AG10803 (cell line): Measurements from ENCODE around the gene SHF.
"Not testable (repeated sequence)": the region's sequence is repeated elsewhere in the genome, so short reads cannot be mapped to it uniquely, and the experiment has no call there.

ENCODE experiments used
- DNase-seq: peaks from one replicate; pipeline ENCODE4 v3.0.0; 2010; ENCODE audit warnings: low read depth
- H3K4me3 ChIP-seq: 2 replicates; pipeline ENCODE4 v1.5.1; 2011; ENCODE audit warnings: mild to moderate bottlenecking, low read length, control low read depth
- TF ChIP-seq, protein P1 (sequence below): conservative IDR thresholded peaks from 2 replicates; pipeline ENCODE4 v1.5.1; 2011; ENCODE audit warnings: mild to moderate bottlenecking, low read length, control low read depth, inconsistent platforms

The SHF gene

DNA sequence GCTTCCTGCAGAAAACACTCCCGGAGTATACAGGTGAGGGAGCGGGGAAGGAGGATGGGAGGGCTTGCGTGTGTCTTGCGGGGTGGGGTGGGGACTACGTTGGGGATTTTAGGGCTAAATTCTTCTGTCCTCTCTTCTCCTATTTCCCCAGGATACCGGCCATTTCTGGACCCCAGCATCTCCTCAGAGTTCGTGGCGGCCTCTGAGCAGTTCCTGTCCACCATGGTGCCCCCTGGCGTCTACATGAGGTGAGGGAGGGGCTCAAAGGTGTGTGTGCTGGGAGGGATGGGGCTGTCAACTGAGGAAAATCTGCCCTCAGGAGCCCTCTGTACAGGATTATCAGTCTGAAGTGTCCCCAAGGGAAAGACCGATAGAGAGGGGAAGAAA is 51.4 kb downstream of the SHF start:
- no peak overlapping the region for H3K4me3 ChIP-seq
- TF ChIP-seq, protein P1, sequence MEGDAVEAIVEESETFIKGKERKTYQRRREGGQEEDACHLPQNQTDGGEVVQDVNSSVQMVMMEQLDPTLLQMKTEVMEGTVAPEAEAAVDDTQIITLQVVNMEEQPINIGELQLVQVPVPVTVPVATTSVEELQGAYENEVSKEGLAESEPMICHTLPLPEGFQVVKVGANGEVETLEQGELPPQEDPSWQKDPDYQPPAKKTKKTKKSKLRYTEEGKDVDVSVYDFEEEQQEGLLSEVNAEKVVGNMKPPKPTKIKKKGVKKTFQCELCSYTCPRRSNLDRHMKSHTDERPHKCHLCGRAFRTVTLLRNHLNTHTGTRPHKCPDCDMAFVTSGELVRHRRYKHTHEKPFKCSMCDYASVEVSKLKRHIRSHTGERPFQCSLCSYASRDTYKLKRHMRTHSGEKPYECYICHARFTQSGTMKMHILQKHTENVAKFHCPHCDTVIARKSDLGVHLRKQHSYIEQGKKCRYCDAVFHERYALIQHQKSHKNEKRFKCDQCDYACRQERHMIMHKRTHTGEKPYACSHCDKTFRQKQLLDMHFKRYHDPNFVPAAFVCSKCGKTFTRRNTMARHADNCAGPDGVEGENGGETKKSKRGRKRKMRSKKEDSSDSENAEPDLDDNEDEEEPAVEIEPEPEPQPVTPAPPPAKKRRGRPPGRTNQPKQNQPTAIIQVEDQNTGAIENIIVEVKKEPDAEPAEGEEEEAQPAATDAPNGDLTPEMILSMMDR: no peak
- DNase-seq: no peak

DNA sequence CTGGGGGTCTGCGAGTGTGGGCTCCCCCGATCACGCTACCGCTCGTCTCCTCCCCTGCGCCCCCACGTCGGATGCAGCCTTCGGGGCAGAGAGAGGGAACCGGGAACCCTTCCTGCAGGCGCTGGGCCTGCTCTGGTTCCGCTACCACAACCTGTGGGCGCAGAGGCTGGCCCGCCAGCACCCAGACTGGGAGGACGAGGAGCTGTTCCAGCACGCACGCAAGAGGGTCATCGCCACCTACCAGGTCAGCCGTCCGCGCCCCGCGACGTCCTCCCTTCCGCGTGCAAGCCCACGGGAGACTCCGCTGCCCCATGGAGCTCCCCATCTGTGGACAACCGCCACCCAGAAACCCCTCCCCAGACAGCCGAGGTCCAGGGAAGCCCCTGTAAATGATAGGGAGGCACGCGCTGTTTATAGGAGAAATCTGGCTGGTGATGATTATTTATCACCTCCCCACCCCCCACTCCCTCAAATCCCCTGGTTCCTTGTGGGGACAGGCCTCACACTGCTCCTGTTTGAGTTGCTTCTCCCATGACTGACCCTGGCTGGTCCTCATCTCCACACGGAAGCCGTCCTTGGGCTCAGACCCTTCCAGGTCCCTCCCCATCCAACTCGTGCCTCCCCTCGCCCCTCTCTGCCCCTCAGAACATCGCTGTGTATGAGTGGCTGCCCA is 51.9 kb downstream of the SHF start:
- DNase-seq, H3K4me3 ChIP-seq: not testable (repeated sequence)

DNA sequence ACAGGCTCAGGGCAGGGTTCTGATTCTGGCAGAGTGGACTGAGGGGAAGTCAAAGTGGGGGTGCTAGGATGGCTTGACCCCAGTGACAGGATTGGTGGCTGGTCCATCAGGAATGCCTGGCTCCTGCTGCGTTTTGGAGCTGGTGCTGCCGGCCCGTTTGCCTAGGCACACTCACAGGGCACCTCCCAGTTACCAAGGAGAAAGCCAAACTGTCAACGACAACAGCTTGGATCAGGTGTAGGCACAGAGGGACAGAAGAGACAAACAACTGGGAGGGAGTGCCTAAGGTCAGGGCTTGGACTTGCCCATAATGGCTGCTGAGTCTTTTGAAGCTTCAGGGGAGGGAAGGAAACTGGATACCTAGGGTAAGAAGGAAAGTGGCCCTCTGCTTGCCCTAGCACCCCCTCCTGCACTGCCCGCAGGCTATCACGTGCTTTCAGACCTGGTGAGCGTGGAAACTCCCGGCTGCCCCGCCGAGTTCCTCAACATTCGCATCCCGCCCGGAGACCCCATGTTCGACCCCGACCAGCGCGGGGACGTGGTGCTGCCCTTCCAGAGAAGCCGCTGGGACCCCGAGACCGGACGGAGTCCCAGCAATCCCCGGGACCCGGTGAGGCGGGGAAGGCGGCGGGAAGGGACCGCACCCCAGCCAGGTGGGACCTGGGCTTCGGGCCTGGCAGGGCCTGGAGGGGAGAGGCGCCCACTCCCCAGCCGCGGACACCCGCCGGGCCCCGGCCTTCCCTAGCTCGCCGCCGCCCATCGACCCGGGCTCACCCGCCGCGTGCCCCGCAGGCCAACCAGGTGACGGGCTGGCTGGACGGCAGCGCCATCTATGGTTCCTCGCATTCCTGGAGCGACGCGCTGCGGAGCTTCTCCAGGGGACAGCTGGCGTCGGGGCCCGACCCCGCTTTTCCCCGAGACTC is 52.8 kb downstream of the SHF start:
- no peak for DNase-seq
- TF ChIP-seq, protein P1: no peak
- H3K4me3 ChIP-seq: no peak overlapping the region

DNA sequence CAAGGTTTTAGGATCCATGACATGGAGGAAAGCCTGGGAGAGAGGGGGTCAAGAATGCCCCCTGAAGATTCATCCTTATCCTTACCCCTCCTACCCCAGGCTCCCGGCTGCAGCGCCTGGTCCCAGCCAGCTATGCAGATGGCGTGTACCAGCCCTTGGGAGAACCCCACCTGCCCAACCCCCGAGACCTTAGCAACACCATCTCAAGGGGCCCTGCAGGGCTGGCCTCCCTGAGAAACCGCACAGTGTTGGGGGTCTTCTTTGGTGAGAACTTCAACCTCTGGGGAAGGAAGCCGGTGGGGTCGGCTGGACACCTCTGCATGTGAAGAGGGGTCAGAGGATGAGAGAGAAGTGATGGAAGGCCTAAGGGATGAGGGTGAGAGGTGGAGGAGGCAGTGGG is 53.7 kb downstream of the SHF start:
- TF ChIP-seq, protein P1: no peak
- no peak overlapping the region for H3K4me3 ChIP-seq
- no peak for DNase-seq

DNA sequence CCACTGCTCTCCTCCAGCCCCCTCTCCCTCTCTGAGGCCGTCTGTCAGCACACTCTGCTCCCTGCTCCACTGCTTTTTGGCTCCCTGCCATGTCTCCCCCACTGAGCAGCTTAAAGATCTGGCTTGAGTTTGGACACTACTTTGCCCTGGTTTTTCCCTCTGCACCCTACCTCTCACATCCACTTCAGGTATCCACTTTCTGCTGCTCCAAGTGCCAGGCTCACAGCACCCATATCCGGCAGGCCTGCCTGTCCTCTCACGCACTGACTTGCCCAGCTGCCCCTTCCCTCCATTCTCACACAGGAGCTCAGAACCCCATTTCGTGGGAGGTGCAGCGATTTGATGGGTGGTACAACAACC is 54.2 kb downstream of the SHF start:
- H3K4me3 ChIP-seq: no peak overlapping the region
- DNase-seq: no peak
- TF ChIP-seq, protein P1: no peak

DNA sequence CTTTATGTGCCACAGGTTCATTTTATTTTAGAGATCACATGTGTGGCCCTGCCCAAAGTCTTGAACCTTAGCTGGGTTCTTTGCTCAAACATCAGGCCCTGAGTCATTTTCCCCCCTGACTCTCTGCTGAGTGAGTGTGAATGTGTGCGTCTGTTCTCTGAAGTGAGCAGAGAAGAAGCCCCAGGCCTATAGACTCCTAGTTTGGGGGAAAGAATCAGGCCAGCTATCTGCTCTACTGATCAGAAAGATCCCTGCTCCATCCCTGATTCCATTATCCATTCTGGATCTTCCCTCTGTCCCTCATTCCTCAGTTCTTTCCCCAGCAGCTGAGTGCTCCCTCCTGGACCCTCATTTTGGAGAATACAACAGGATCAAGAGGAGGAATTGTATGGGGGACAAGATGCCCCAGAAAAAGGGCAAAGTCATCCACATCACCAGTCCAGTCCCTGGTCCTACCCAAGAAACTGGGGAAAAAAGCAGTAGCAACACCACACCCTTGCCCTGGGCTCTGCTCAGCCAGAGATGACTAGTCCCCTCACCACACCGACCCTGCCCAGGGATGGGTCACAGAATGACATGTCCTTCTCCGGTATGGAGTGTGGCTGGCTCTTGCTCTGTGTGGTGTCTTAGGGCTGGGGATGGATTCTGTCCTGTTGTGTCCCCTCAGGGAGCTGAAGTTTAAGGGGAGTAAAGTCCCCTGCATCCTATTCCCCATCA is 54.8 kb downstream of the SHF start:
- DNase-seq: no peak
- TF ChIP-seq, protein P1: no peak
- H3K4me3 ChIP-seq: no peak overlapping the region

DNA sequence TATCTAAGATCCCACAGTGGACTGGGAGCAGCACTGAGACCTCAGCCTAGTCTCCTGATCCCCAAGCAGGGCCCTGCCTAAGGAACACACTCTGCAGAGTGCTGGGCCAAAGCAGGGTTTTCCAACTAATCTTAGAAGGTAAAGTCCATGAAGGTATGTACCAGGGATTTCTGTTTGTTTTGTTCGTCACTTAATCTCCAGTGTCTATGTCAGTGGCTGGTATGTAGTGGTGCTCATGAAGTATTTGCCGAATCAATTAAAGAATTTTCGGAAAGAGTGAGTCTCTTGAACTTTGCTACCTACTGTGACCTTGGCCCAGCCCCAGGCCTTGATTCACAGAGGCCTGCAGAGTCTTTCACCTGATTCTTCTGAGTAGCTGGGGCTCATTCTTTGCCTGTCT is 56.3 kb downstream of the SHF start:
- no peak for DNase-seq
- TF ChIP-seq, protein P1: no peak

More for the DNA sequence above, 56.3 kb downstream of the SHF start:
- H3K4me3 ChIP-seq: no peak overlapping the region
